H1 (cell line): ENCODE results near the gene ACTG1. TPM values are rescaled to one million over a fixed set of nuclear protein-coding genes. Genes with fewer than 3 reads are reported as not detected.

Experiments used
- CEBPB ChIP-seq: IDR thresholded peaks from 2 replicates; pipeline ENCODE4 v1.6.1; 2012; ENCODE audit warnings: low read depth, low read length
- EZH2 ChIP-seq: fragments of 200-600 bp; sonication (generic); IDR thresholded peaks from 2 replicates; pipeline ENCODE4 v1.7.1; 2012; ENCODE audit warnings: low read depth, mild to moderate bottlenecking, moderate library complexity, low read length, inconsistent platforms; ENCODE audit not compliant: severe bottlenecking
- RAD21 ChIP-seq, 2 experiments: IDR thresholded peaks in 1 of 2; conservative IDR thresholded peaks in 1 of 2; 2 replicates each; pipeline ENCODE4 v1.6.1; 2011; ENCODE audit warnings: low read depth in 2 of 2, low read length in 2 of 2, improper control_type of control experiment in 1 of 2, inconsistent platforms in 1 of 2, mild to moderate bottlenecking in 1 of 2, moderate library complexity in 1 of 2
- SIN3A ChIP-seq, 2 experiments: IDR thresholded peaks in 1 of 2; conservative IDR thresholded peaks in 1 of 2; 2 replicates each; pipeline ENCODE4 v1.6.1; 2011 to 2012; ENCODE audit warnings: low read length in 2 of 2, improper control_type of control experiment in 1 of 2, low read depth in 1 of 2, mild to moderate bottlenecking in 1 of 2
- SIX5 ChIP-seq: IDR thresholded peaks from 2 replicates; pipeline ENCODE4 v1.6.1; 2011; ENCODE audit warnings: mild to moderate bottlenecking, low read depth, low read length
- TAF7 ChIP-seq: optimal IDR thresholded peaks from 2 replicates; pipeline ENCODE3; 2011; ENCODE audit warnings: low read depth, mild to moderate bottlenecking, inconsistent platforms, low read length, moderate library complexity, borderline replicate concordance
- polyA plus RNA-seq, 7 experiments: library from polyadenylated mRNA; depleted of rRNA in 3 of 7; stranded (reverse) in 5 of 7; unstranded in 2 of 7; fragments of >200 nt in 5 of 7; fragments of 200-250 nt in 2 of 7; gene quantifications; 1 replicate in 5 of 7; 2 replicates in 1 of 7; 4 replicates in 1 of 7; pipeline versions ENCODE4 v1.2.1 to v1.2.3, GENCODE V29; 2011 to 2013; ENCODE audit warnings: missing spikeins in 2 of 7, mixed read lengths in 2 of 7
- total RNA-seq: library from RNA; stranded (reverse); fragmentation: NEBNext Ultra II Directional; extraction: Animal tissue kit (Norgen Biotek cat#: 25700); gene quantifications from 2 replicates; pipeline ENCODE4 v1.2.1, GENCODE V29; 2021

ACTG1 gene
- total and polyA plus RNA-seq, 2 of the 8 experiments (the other 6 are each of a cell fraction or from before 2014, with no cell fraction given) = 3,535 to 5,010 TPM

DNA sequence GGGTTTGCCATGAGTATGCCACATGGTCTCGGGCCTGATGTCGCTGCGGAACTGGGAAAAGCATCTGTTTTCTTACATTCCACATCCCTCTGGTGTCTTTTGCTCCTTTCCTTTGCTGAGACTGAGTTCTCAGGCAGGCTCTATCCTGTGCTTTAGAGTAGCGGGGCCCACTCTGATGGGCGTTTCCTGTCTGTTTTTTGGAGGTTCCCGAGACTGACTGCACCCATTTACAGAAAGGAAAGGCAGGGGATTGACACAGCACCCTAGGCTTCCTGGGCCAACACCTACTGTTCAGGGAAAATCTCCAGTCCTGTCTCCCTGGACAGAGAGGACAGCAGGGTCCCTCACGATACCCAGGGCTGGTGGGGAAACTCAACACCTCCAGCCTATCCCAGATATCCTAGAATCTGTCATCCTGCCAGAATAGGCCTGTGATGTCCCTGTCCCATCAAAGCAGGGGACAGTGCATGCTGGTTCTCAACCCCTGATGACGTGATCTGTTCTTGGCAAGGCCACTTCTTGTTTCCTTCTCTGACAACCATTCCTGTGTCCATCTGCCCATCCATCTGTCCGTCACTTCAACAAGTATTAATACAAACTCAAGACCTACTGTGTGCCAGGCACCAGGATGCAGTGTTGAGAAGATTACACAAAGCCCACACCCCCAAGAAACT lies 42.2 kb downstream of the ACTG1 start (continued):
- TF ChIP-seq SIN3A (conservative IDR thresholded peaks at IDR 0.05 in 1 of 2, IDR thresholded peaks at IDR 0.05 in 1 of 2; ENCODE audit: low read depth in 1 of 2, low read length in 2 of 2) (no peak), TAF7 (no peak), EZH2 (no peak), SIX5 (no peak), CEBPB (no peak), RAD21 (IDR thresholded peaks at IDR 0.05 in 1 of 2, conservative IDR thresholded peaks at IDR 0.05 in 1 of 2; ENCODE audit: low read depth in 2 of 2, low read length in 2 of 2) (no peak)
